Measurements from ENCODE around the gene GMEB2.

GRCh38 chr20:63539092-63539430, 87.8 kb downstream of the GMEB2 start:
- TF ChIP-seq GATA2 (IDR thresholded peaks at IDR 0.05; ENCODE audit: low read depth, low read length): no peak
- TF ChIP-seq GATA3 (IDR thresholded peaks at IDR 0.05; ENCODE audit: low read depth, low read length): no peak
